Prostate gland (tissue), 2 donors: Measurements from ENCODE around the gene SEC14L6. TPM values are rescaled to one million over a fixed set of nuclear protein-coding genes. Genes with fewer than 3 reads are reported as not detected.

Experiments used
- DNase-seq: peaks from one replicate; pipeline ENCODE4 v3.0.0-alpha.2; 2019; ENCODE audit warnings: low spot score
- H3K27ac ChIP-seq, 2 donors: fragments of 200-600 bp; sonication (generic); 2 replicates each; pipeline ENCODE4 v1.5.1; 2017 to 2019
- H3K27me3 ChIP-seq: fragments of 200-600 bp; sonication (generic); replicated peaks from 2 replicates; pipeline ENCODE4 v1.5.1; 2019; ENCODE audit not compliant: insufficient read depth
- H3K36me3 ChIP-seq, 2 donors: fragments of 200-600 bp; sonication (generic); 1 replicate in 1 of 2; 2 replicates in 1 of 2; pipeline versions ENCODE4 v1.5.1 to v1.8.1; 2017 to 2019
- H3K4me1 ChIP-seq: fragments of 200-600 bp; sonication (generic); replicated peaks from 2 replicates; pipeline ENCODE4 v1.5.1; 2019
- H3K4me3 ChIP-seq, 2 donors: fragments of 200-600 bp; sonication (generic); 2 replicates each; pipeline ENCODE4 v1.5.1; 2017 to 2019
- H3K9me3 ChIP-seq: fragments of 200-600 bp; sonication (generic); 2 replicates; pipeline ENCODE4 v1.5.1; 2017
- CTCF ChIP-seq, 4 experiments: fragments of 200-600 bp in 2 of 4; fragments of 450-650 bp in 2 of 4; sonication (generic) in 2 of 4; IDR thresholded peaks; 1 replicate in 3 of 4; 2 replicates in 1 of 4; pipeline ENCODE4 v1.5.1; 2016 to 2019; ENCODE audit warnings: antibody characterized with exemption in 4 of 4, mild to moderate bottlenecking in 2 of 4, moderate library complexity in 2 of 4
- POLR2A ChIP-seq: fragments of 450-650 bp; IDR thresholded peaks from one replicate; pipeline ENCODE4 v1.6.1; 2016; ENCODE audit warnings: antibody characterized with exemption, mild to moderate bottlenecking
- POLR2AphosphoS5 ChIP-seq: sonication (generic); formaldehyde crosslinking; IDR thresholded peaks from one replicate; pipeline ENCODE4 v1.6.1; 2017; ENCODE audit warnings: antibody characterized with exemption
- WGBS: methylation state at CpG from one replicate; pipeline ENCODE4 v1.1.5; 2018; 5-methylcytosine and 5-hydroxymethylcytosine counted together
- intact Hi-C: fragments of 100-400 bp; cut with DNase I; formaldehyde crosslinking; loops from one replicate; pipeline ENCODE4 v1.14.2; 2022
- total RNA-seq, 2 donors: library from RNA; depleted of rRNA; stranded (reverse); fragments of >200 nt; gene quantifications; one replicate each; pipeline ENCODE4 v1.1.0, GENCODE V29; 2016

The SEC14L6 gene
- total RNA-seq, 2 donors from 2014 or later: 0.23 to 22.9 TPM

- no peak overlapping the region for H3K4me3 ChIP-seq
- H3K36me3 ChIP-seq: peaks cover 33 to 52% of the 10 kb centered on the region in 2 donors
- no peak for DNase-seq
- H3K27me3 ChIP-seq: no peaks in the 10 kb centered on the region
- no peak for TF ChIP-seq POLR2AphosphoS5
- no peak for TF ChIP-seq CTCF (IDR thresholded peaks at IDR 0.05)
- TF ChIP-seq POLR2A: no peak
- peaks cover 4% of the 10 kb centered on the region for H3K4me1 ChIP-seq
- intact Hi-C loops: no loop called here
- no peaks in the 10 kb centered on the region for H3K9me3 ChIP-seq
- 96% methylated on average over 8 of the region's 8 CpGs for WGBS
- no peak overlapping the region for H3K27ac ChIP-seq
Observed at GRCh38 chr22:30586414-30586813, 39.9 kb upstream of the SEC14L6 start.

GRCh38 chr22:30584441-30584840 is 37.9 kb upstream of the SEC14L6 start:
- Histone ChIP-seq H3K27me3 (no peaks in the 10 kb centered on the region), H3K9me3 (no peaks in the 10 kb centered on the region), H3K27ac (no peak overlapping the region), H3K4me1 (no peaks in the 10 kb centered on the region), H3K36me3 (peaks cover 53 to 67% of the 10 kb centered on the region in 2 donors), H3K4me3 (no peak overlapping the region)
- intact Hi-C loops: no loop called here
- TF ChIP-seq POLR2A (no peak), CTCF (IDR thresholded peaks at IDR 0.05) (no peak), POLR2AphosphoS5 (no peak)
- no peak for DNase-seq
- 91% methylated on average over 15 of the region's 15 CpGs for WGBS

GRCh38 chr22:30582788-30583545 is 36.4 kb upstream of the SEC14L6 start:
- no peaks in the 10 kb centered on the region for H3K27me3 ChIP-seq
- peaks cover 54 to 78% of the 10 kb centered on the region in 2 donors for H3K36me3 ChIP-seq
- TF ChIP-seq POLR2A: no peak
- no peak for TF ChIP-seq CTCF (IDR thresholded peaks at IDR 0.05)
- TF ChIP-seq POLR2AphosphoS5: no peak
- 73% methylated on average over 13 of the region's 13 CpGs for WGBS
- no peaks in the 10 kb centered on the region for H3K9me3 ChIP-seq
- no peak for DNase-seq
- H3K4me3 ChIP-seq: no peak overlapping the region
- intact Hi-C loops: no loop called here
- no peaks in the 10 kb centered on the region for H3K4me1 ChIP-seq
- H3K27ac ChIP-seq: no peak overlapping the region

- H3K36me3 ChIP-seq: peaks cover 54 to 71% of the 10 kb centered on the region in 2 donors
- H3K27ac ChIP-seq: no peak overlapping the region
- 87% methylated on average over 6 of the region's 6 CpGs for WGBS
- H3K4me3 ChIP-seq: no peak overlapping the region
- intact Hi-C loops: no loop called here
- TF ChIP-seq POLR2AphosphoS5 (no peak), CTCF (IDR thresholded peaks at IDR 0.05) (no peak), POLR2A (no peak)
- no peak for DNase-seq
- H3K9me3 ChIP-seq: no peaks in the 10 kb centered on the region
- H3K4me1 ChIP-seq: no peaks in the 10 kb centered on the region
- H3K27me3 ChIP-seq: no peaks in the 10 kb centered on the region
Observed at GRCh38 chr22:30582051-30582450, 35.5 kb upstream of the SEC14L6 start.

- H3K4me1 ChIP-seq: no peaks in the 10 kb centered on the region
- intact Hi-C loops: no loop called here
- DNase-seq: no peak
- H3K27ac ChIP-seq: no peak overlapping the region
- peaks cover 54 to 71% of the 10 kb centered on the region in 2 donors for H3K36me3 ChIP-seq
- H3K9me3 ChIP-seq: no peaks in the 10 kb centered on the region
- H3K4me3 ChIP-seq: no peak overlapping the region
- 74% methylated on average over 6 of the region's 6 CpGs for WGBS
- no peak for TF ChIP-seq POLR2A
- no peak for TF ChIP-seq POLR2AphosphoS5
- TF ChIP-seq CTCF (IDR thresholded peaks at IDR 0.05): no peak
- H3K27me3 ChIP-seq: no peaks in the 10 kb centered on the region
Observed at GRCh38 chr22:30580896-30581295, 34.4 kb upstream of the SEC14L6 start.
